ENCODE results near the gene MKX. TPM values are rescaled to one million over a fixed set of nuclear protein-coding genes. Genes with fewer than 3 reads are reported as not detected.
"Not testable (repeated sequence)": the region's sequence is repeated elsewhere in the genome, so short reads cannot be mapped to it uniquely, and the experiment has no call there.

The MKX gene
- total RNA-seq, 2 donors from 2014 or later: 0.22 to 0.63 TPM

DNA sequence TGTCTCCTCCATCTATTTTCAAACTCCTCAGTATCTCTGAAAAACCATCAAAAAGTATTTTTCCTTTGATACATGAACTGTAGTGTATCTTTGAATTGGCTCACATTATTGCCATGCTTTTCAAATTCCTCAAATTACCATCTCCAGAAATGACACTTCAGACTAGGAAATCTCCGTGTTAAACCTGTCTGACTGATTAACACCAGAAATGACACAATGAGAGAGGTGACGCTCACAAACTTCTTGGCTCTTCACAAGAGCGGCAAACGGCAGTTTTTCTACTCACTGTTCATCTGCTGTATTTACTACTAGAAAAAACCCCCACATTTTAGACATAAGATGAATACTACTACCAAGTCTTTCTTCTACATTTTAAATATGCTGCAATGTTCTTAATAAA, 56.6 kb downstream of the MKX start:
- Histone ChIP-seq H3K4me1 (no peaks in the 10 kb centered on the region), H3K27ac (no peak overlapping the region), H3K4me3 (no peak overlapping the region), H3K36me3 (no peaks in the 10 kb centered on the region), H3K9me3 (no peaks in the 10 kb centered on the region), H3K27me3 (no peaks in the 10 kb centered on the region)
- DNase-seq (ENCODE audit: low spot score): no peak
- TF ChIP-seq, protein P1, sequence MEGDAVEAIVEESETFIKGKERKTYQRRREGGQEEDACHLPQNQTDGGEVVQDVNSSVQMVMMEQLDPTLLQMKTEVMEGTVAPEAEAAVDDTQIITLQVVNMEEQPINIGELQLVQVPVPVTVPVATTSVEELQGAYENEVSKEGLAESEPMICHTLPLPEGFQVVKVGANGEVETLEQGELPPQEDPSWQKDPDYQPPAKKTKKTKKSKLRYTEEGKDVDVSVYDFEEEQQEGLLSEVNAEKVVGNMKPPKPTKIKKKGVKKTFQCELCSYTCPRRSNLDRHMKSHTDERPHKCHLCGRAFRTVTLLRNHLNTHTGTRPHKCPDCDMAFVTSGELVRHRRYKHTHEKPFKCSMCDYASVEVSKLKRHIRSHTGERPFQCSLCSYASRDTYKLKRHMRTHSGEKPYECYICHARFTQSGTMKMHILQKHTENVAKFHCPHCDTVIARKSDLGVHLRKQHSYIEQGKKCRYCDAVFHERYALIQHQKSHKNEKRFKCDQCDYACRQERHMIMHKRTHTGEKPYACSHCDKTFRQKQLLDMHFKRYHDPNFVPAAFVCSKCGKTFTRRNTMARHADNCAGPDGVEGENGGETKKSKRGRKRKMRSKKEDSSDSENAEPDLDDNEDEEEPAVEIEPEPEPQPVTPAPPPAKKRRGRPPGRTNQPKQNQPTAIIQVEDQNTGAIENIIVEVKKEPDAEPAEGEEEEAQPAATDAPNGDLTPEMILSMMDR (IDR thresholded peaks at IDR 0.05): no peak

- Histone ChIP-seq H3K9me3 (no peaks in the 10 kb centered on the region), H3K4me3 (no peak overlapping the region), H3K36me3 (no peaks in the 10 kb centered on the region), H3K27me3 (no peaks in the 10 kb centered on the region), H3K4me1 (no peaks in the 10 kb centered on the region), H3K27ac (no peak overlapping the region)
- no peak for DNase-seq (ENCODE audit: low spot score)
- TF ChIP-seq, protein P1 (IDR thresholded peaks at IDR 0.05): no peak
Measured at GRCh38 chr10:27688276-27688675, 57.3 kb downstream of the MKX start.

GRCh38 chr10:27687743-27688142, 57.9 kb downstream of the MKX start:
- H3K4me3 ChIP-seq: no peak overlapping the region
- no peaks in the 10 kb centered on the region for H3K9me3 ChIP-seq
- DNase-seq (ENCODE audit: low spot score): no peak
- no peaks in the 10 kb centered on the region for H3K36me3 ChIP-seq
- no peaks in the 10 kb centered on the region for H3K27me3 ChIP-seq
- H3K27ac ChIP-seq: no peak overlapping the region
- TF ChIP-seq, protein P1 (IDR thresholded peaks at IDR 0.05): no peak
- no peaks in the 10 kb centered on the region for H3K4me1 ChIP-seq

DNA sequence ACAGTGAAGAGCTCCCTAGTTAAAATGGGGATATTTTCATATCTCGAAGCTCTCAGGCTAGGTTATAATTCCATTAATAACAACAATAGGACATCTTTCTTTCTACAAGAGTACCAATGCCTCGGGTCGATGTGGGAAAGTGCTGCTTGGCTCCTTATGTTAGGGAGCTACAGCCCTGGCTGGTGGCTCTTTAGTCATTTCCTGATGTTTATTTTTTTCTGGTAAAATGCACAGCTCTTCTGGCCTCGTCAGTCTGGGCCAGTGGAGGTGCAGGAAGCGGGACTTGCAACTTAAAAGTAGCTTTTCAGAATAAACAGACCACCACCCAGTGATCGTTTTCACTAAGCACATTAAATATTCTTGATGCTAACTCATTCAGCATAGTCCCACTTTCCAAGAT, 58.3 kb downstream of the MKX start:
- no peaks in the 10 kb centered on the region for H3K36me3 ChIP-seq
- no peaks in the 10 kb centered on the region for H3K27me3 ChIP-seq
- TF ChIP-seq, protein P1 (IDR thresholded peaks at IDR 0.05): no peak
- no peaks in the 10 kb centered on the region for H3K9me3 ChIP-seq
- no peak for DNase-seq (ENCODE audit: low spot score)
- H3K4me1 ChIP-seq: no peaks in the 10 kb centered on the region
- no peak overlapping the region for H3K27ac ChIP-seq
- H3K4me3 ChIP-seq: no peak overlapping the region

- no peak for DNase-seq (ENCODE audit: low spot score)
- no peak overlapping the region for H3K4me3 ChIP-seq
Measured at GRCh38 chr10:27685681-27686080, 59.9 kb downstream of the MKX start.

DNA sequence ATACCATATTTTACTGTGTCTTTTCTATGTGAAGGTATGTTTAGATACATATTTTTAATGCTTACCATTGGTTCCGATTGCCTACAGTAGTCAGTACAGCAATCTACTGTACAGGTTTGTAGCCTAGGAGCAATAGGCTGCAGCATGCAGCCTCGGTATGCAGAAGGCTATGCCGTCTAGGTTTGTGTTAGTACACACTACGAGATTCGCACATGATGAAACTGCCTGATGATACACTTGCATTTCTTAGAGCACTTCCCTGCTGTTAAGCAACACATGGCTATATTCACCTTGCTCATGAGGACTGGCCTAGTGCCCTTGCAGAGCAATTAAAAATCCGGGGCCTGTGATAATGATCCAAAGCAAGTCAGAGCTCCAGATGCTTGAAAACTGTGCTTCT, 62.4 kb downstream of the MKX start:
- Histone ChIP-seq H3K27ac (no peak overlapping the region), H3K36me3 (no peaks in the 10 kb centered on the region), H3K4me1 (no peaks in the 10 kb centered on the region), H3K4me3 (no peak overlapping the region), H3K9me3 (no peaks in the 10 kb centered on the region), H3K27me3 (no peaks in the 10 kb centered on the region)
- DNase-seq (ENCODE audit: low spot score): no peak
- TF ChIP-seq, protein P1 (IDR thresholded peaks at IDR 0.05): no peak

More at GRCh38 chr10:27685681-27686080, 59.9 kb downstream of the MKX start:
- TF ChIP-seq, protein P1 (IDR thresholded peaks at IDR 0.05): no peak
- no peaks in the 10 kb centered on the region for H3K4me1 ChIP-seq
- no peaks in the 10 kb centered on the region for H3K9me3 ChIP-seq
- H3K36me3 ChIP-seq: no peaks in the 10 kb centered on the region
- H3K27ac ChIP-seq: no peak overlapping the region
- H3K27me3 ChIP-seq: no peaks in the 10 kb centered on the region

GRCh38 chr10:27681795-27682194, 63.8 kb downstream of the MKX start:
- H3K27ac ChIP-seq; DNase-seq (ENCODE audit: low spot score); H3K4me1 ChIP-seq; H3K4me3 ChIP-seq; H3K36me3 ChIP-seq; H3K9me3 ChIP-seq; H3K27me3 ChIP-seq: not testable (repeated sequence)
